Measurements from ENCODE around the gene GLA. TPM values are rescaled to one million over a fixed set of nuclear protein-coding genes. Genes with fewer than 3 reads are reported as not detected.

GLA gene
- 18.3 and 23.0 TPM in 2 replicates for total RNA-seq

DNA sequence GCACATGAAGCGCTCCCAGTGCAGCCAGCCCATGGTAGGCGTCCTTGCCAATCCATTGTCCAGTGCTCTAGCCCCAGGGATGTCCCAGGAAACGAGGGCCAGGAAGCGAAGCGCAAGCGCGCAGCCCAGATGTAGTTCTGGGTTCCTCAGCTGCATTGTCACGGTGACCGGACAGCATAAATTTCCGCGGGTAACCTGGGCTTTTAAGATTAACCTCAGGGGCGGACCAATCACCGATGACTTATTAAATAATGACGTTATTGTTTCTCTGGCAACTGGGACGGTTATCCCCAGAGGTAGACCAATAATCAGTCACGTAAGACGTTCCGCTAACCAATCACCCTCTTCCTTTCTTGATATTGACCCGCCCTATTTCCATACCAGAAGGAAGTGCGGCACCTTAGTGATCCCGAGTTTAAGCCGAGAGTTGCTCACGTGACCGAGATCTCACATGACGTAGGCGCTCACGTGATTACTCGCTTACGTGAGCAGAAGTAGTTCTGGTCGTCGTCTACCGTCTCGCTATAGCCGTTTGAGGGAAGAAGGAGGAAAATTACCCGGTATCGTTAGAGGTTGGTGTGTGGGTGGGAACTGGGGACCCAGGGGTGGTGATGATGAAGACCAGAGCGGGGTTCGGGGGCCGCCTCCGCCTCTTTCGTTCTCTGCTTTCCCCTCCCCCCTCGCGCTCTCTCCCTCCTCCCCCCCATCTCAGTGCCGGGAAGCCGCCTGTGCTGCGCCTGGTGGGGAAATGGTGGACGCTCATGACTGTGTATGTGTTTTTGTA lies at the start of gene GLA, which contains the start of gene HNRNPH2:
Gene GLA, minus strand, starts transcription at position 178 of the 784 bp plus-strand sequence. Its CDS starts 22 bp downstream, at position 156.
Gene HNRNPH2, plus strand, starts transcription at position 475 of the 784 bp plus-strand sequence. CDS start 3,767 bp downstream, outside the sequence.

DNA sequence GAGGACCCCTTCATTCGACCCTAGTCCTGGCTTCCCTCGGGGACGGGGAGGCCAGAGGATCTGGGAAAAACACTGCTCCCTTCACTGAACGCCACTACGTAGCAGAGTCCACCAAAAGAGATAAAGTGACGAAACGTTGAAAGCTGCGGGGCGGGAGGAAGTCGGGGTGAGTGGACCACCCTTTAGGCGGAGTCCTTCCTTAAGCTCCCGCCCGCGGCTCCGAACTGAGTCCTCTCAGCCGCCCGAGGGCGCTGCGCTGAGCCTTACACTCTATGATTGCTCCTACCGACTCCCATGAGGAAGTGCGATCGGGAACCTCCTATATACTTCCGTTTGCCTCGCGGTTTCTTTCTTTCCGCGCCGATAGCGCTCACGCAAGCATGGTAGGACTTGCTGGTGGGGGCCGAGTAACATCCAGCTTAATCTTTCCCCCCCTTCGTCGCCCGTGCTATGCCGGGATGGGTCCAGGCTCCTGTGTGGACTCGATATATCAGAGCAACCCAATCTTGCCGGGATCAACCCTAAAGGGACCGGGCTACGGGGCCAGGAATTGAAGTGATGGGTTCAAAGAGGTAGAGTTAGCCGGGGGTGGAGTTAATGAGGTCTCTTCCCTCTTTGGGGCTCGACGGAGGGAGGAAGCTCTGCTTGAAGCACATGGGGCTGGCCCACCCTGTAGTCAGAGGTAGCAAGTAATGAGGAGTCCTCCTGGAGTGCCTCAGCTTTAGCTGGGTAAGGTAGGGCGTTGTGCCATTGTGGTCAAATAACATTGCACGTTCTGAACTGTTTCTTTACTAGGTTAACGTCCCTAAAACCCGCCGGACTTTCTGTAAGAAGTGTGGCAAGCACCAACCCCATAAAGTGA lies 16.8 kb downstream of the GLA start, which contains the start of gene RPL36A:
Gene RPL36A, plus strand, starts transcription at position 348 of the 862 bp plus-strand sequence. Its CDS starts 33 bp downstream, at position 381.

GRCh38 chrX:101385795-101386541 lies 21.8 kb downstream of the GLA start, which contains the start of gene BTK:
Gene BTK (minus strand): TSS chrX:101386191. CDS start chrX:101375284, 10,907 bp downstream.

GRCh38 chrX:101348452-101349192 lies 59.1 kb downstream of the GLA start, which contains the start of gene TIMM8A:
Gene TIMM8A (minus strand): TSS chrX:101348742. CDS start chrX:101348664, 78 bp downstream.

Other genes with a start within 250 kb of the GLA start
- gene DRP2, start 188.1 kb downstream of the GLA start, total RNA-seq: 1.0 and 1.8 TPM in 2 replicates
- gene TAF7L, start 116.6 kb downstream of the GLA start, total RNA-seq: 0.20 and 0.26 TPM in 2 replicates
- gene TIMM8A, start 59.2 kb downstream of the GLA start, total RNA-seq: 4.0 and 4.1 TPM in 2 replicates
- not detected in 2 replicates for gene BTK, start 21.7 kb downstream of the GLA start, total RNA-seq
- gene RPL36A, start 16.9 kb downstream of the GLA start, total RNA-seq: 381 and 482 TPM in 2 replicates
- 55.9 and 72.3 TPM in 2 replicates for gene HNRNPH2, start 297 bp upstream of the GLA start, total RNA-seq
- gene ARMCX4, start 77.5 kb upstream of the GLA start, total RNA-seq: 4.4 and 7.3 TPM in 2 replicates
- 40.6 and 51.0 TPM in 2 replicates for gene ARMCX1, start 142.6 kb upstream of the GLA start, total RNA-seq
- gene ARMCX6, start 210.1 kb upstream of the GLA start, total RNA-seq: 37.7 and 40.4 TPM in 2 replicates
- 91.0 and 132 TPM in 2 replicates for gene ARMCX3, start 215.2 kb upstream of the GLA start, total RNA-seq

Measured in smooth muscle cell of the pulmonary artery (primary cell).